ENCODE measurements around the gene MYO3B.

GRCh38 chr2:170362313-170362870, 184.4 kb downstream of the MYO3B start:
- TF ChIP-seq CTCF (conservative IDR thresholded peaks at IDR 0.05; ENCODE audit: low read depth, low read length) (no peak), EZH2 (IDR thresholded peaks at IDR 0.05; ENCODE audit: borderline replicate concordance, low read depth, low read length, poor library complexity, severe bottlenecking) (no peak)
